ENCODE results near the gene ZNF280C.

ZNF280C gene

DNA sequence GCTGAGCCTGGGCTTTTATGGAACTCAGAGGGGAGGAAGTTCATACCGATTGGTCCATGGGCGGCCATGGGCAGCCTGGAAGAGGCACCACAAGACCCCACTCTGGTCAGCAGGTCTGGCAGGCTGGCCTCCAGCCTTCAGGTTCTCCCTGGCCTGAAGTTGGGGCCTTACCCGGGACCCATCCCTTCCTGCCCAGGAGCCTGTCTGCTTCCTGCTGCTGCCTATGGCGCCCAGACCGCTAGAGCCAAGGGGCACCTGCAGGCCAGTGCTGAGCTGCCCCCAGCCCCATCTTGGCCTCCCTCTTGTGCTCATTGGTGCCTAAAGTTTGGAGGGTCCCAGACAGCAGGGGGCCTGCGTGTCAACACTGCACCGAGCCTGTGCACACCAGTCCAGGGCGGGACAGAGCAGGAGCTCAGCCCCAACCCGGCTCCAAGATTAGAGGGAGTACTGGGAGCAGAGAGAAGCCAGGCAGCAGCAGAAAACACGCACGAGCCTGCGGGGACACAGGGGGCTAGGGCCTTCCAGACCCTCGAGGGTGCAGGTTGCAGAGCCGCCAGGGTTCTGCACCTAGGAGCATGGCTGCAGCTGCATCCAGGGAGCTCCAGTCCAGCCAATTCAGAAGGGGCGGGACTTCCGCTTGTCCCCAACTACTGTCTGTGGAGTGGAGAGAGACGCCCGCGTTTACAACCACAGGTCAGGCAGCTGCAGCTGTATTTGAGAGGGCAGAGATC lies 30.7 kb upstream of the ZNF280C start (continued):
- TF ChIP-seq, protein P1, sequence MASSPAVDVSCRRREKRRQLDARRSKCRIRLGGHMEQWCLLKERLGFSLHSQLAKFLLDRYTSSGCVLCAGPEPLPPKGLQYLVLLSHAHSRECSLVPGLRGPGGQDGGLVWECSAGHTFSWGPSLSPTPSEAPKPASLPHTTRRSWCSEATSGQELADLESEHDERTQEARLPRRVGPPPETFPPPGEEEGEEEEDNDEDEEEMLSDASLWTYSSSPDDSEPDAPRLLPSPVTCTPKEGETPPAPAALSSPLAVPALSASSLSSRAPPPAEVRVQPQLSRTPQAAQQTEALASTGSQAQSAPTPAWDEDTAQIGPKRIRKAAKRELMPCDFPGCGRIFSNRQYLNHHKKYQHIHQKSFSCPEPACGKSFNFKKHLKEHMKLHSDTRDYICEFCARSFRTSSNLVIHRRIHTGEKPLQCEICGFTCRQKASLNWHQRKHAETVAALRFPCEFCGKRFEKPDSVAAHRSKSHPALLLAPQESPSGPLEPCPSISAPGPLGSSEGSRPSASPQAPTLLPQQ (tag by site-specific recombination; IDR thresholded peaks at IDR 0.05): no peak
- no peak for TF ChIP-seq ZNF596 (tag by site-specific recombination; IDR thresholded peaks at IDR 0.05)
- no peak for TF ChIP-seq ZNF426 (tag by site-specific recombination; IDR thresholded peaks at IDR 0.05)
- no peak for TF ChIP-seq ZNF837 (tag by site-specific recombination; IDR thresholded peaks at IDR 0.05)

DNA sequence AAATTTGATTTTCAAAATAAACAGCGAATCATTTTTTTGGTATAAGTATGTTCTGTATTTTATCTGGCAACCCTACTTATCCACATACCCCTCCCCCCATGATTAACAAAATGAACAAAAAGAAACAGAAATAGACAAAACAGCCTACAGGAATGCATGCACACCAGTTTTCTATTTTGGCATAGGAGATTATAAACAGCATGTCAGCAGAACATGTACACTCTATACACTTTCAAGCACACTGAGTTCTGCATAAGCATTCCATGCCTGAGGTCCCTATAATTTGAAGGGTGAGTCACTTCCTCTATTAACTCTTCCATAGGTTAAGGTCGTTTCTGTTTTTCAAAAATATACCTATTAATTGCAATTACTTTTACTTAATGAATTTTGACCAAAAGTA lies 28.0 kb upstream of the ZNF280C start:
- POLR2A ChIA-PET: no interaction called here
- Histone ChIP-seq H3K4me1 (ENCODE audit: control insufficient read depth, insufficient read depth, low read length) (0 out of 2 replicates have a peak, but pooled peaks cover 2% of the 10 kb centered on the region), H3K36me3 (ENCODE audit: control insufficient read depth in 2 of 2, insufficient read depth in 1 of 2, low read length in 2 of 2) (no peaks in the 10 kb centered on the region)

DNA sequence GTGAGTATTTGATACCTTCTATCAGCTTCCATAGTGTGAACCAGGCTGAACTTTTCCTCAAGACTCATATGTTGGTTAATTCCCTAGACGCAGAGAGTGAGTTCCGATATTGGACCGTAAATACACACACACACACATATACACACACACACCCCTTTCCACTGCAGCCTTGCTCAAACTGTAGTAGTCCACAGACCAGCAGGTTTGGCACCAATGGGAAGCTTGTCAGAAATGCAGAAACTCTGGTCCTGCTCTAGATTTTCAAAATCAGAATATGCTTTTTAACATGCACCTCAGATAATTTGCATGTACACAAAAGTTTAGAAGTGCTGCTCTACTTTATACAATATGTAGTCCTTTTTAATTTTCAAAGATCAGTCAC lies 27.6 kb upstream of the ZNF280C start:
- CTCF ChIA-PET: no interaction called here
- TF ChIP-seq ZNF530 (tag by site-specific recombination; IDR thresholded peaks at IDR 0.05; ENCODE audit: low read depth) (no peak), HOXC10 (CRISPR knock-in tag; IDR thresholded peaks at IDR 0.05) (no peak), ZNF707 (tag by site-specific recombination; IDR thresholded peaks at IDR 0.05) (no peak), ZNF202 (tag by site-specific recombination; IDR thresholded peaks at IDR 0.05; ENCODE audit: borderline replicate concordance) (no peak), ZNF433 (tag by site-specific recombination; IDR thresholded peaks at IDR 0.05; ENCODE audit: low read depth) (no peak)
- POLR2A ChIA-PET: no interaction called here

More for the DNA sequence above, 28.0 kb upstream of the ZNF280C start:
- no peak for TF ChIP-seq ZBTB10 (tag by site-specific recombination; IDR thresholded peaks at IDR 0.05)
- TF ChIP-seq SP7 (tag by site-specific recombination; IDR thresholded peaks at IDR 0.05): peak; percentile 42; the same call in 1 of the 2 replicates
- no peak overlapping the region for H3K27ac ChIP-seq (ENCODE audit: extremely low read depth, low read depth, low read length)
- CTCF ChIA-PET: interaction anchor here (0.9 kb wide), 1 partner anchor 12 kb away, joined by 3 read pairs; no protein-coding TSS in a partner anchor
- no peak overlapping the region for H3K4me3 ChIP-seq (ENCODE audit: low read depth, low read length)
- H3K9me3 ChIP-seq (ENCODE audit: control insufficient read depth, insufficient read depth, low read depth, low read length): no peaks in the 10 kb centered on the region

DNA sequence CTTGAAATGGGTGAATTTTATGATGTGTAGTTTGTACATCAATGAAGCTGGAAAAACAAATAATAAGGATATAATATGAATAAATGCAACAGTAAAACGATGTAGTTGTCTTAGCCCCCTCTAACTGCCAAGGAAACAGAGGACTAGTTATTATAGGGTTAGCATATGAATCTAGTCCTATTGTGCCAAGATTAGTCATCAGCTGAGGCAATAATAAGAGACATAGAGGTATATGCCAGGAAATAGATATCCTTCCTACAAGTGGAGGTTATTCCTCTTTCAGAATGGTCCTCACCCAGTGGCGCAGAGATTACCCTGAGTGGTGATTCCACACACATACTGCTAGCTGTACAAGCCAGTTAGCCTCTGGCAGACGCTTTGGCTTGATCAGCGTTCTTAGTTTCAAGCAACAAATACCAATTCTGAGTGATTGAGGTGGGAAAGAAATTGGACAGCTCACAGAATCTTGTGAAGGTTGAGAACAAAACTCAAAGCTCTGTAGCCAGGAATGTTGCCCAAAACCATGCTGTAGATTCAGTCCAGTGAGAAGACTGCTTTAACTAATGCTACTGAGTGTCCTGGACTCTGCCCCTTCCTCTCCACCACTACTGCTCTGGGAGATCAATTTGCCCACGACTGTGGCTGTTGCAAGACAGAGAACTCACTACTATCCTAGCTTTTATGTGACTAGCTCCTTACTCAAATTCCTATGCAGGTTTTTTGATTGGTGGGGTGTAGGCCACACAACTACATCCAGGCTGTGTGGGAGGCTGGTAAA lies 27.0 kb upstream of the ZNF280C start:
- ChIA-PET CTCF (interaction anchor here (0.8 kb wide), 1 partner anchor 35 kb away, joined by 3 read pairs; no protein-coding TSS in a partner anchor), POLR2A (no interaction called here)
- no peak overlapping the region for H3K27ac ChIP-seq (ENCODE audit: extremely low read depth, low read depth, low read length)
- no peaks in the 10 kb centered on the region for H3K36me3 ChIP-seq (ENCODE audit: control insufficient read depth in 2 of 2, insufficient read depth in 1 of 2, low read length in 2 of 2)
- no peak overlapping the region for H3K4me3 ChIP-seq (ENCODE audit: low read depth, low read length)
- H3K9me3 ChIP-seq (ENCODE audit: control insufficient read depth, insufficient read depth, low read depth, low read length): no peaks in the 10 kb centered on the region
- 0 out of 2 replicates have a peak, but pooled peaks cover 2% of the 10 kb centered on the region for H3K4me1 ChIP-seq (ENCODE audit: control insufficient read depth, insufficient read depth, low read length)
- TF ChIP-seq ZNF580 (tag by site-specific recombination; IDR thresholded peaks at IDR 0.05) (no peak), ZNF626 (tag by site-specific recombination; IDR thresholded peaks at IDR 0.05) (no peak), WT1 (tag by site-specific recombination; IDR thresholded peaks at IDR 0.05) (no peak), ZNF416 (tag by site-specific recombination; IDR thresholded peaks at IDR 0.05) (no peak), ZXDB (tag by site-specific recombination; IDR thresholded peaks at IDR 0.05) (no peak), ZNF280D (tag by site-specific recombination; IDR thresholded peaks at IDR 0.05) (no peak), ZNF596 (tag by site-specific recombination; IDR thresholded peaks at IDR 0.05) (no peak)
- TF ChIP-seq, protein P2, sequence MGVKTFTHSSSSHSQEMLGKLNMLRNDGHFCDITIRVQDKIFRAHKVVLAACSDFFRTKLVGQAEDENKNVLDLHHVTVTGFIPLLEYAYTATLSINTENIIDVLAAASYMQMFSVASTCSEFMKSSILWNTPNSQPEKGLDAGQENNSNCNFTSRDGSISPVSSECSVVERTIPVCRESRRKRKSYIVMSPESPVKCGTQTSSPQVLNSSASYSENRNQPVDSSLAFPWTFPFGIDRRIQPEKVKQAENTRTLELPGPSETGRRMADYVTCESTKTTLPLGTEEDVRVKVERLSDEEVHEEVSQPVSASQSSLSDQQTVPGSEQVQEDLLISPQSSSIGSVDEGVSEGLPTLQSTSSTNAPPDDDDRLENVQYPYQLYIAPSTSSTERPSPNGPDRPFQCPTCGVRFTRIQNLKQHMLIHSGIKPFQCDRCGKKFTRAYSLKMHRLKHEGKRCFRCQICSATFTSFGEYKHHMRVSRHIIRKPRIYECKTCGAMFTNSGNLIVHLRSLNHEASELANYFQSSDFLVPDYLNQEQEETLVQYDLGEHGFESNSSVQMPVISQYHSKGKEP (tag by site-specific recombination; IDR thresholded peaks at IDR 0.05): no peak

More for the DNA sequence above, 27.6 kb upstream of the ZNF280C start:
- no peak overlapping the region for H3K27ac ChIP-seq (ENCODE audit: extremely low read depth, low read depth, low read length)
- H3K9me3 ChIP-seq (ENCODE audit: control insufficient read depth, insufficient read depth, low read depth, low read length): no peaks in the 10 kb centered on the region
- H3K4me3 ChIP-seq (ENCODE audit: low read depth, low read length): no peak overlapping the region
- H3K4me1 ChIP-seq (ENCODE audit: control insufficient read depth, insufficient read depth, low read length): 0 out of 2 replicates have a peak, but pooled peaks cover 2% of the 10 kb centered on the region
- H3K36me3 ChIP-seq (ENCODE audit: control insufficient read depth in 2 of 2, insufficient read depth in 1 of 2, low read length in 2 of 2): no peaks in the 10 kb centered on the region

All from HEK293 (cell line).